Stimulated activated CD8-positive, alpha-beta memory T cell treated with anti-CD3 and anti-CD28 coated beads, Interleukin-4, amount 100 ng/mL, for 1 hour (primary cell): ENCODE results near the gene CDKAL1.
"Not testable (repeated sequence)": the region's sequence is repeated elsewhere in the genome, so short reads cannot be mapped to it uniquely, and the experiment has no call there.

Experiments used
- DNase-seq, 2 donors: peaks; one replicate each; pipeline ENCODE4 v3.0.0-alpha.2; 2020; ENCODE audit warnings: low read depth in 2 of 2, low spot score in 1 of 2

The CDKAL1 gene

GRCh38 chr6:20827798-20828197 lies 293.5 kb downstream of the CDKAL1 start:
- DNase-seq, result no peak

- no peak for DNase-seq
Observed at GRCh38 chr6:20830576-20830975, 296.3 kb downstream of the CDKAL1 start.

GRCh38 chr6:20831251-20831650 lies 297.0 kb downstream of the CDKAL1 start:
- not testable (repeated sequence) for DNase-seq

GRCh38 chr6:20833881-20834515 lies 299.7 kb downstream of the CDKAL1 start:
- no peak for DNase-seq

- DNase-seq, result no peak
Observed at GRCh38 chr6:20835315-20836010, 301.2 kb downstream of the CDKAL1 start.

- DNase-seq, result no peak
Observed at GRCh38 chr6:20837189-20837588, 302.9 kb downstream of the CDKAL1 start.

GRCh38 chr6:20838113-20838512 lies 303.9 kb downstream of the CDKAL1 start:
- DNase-seq, result no peak

GRCh38 chr6:20839630-20840029 lies 305.4 kb downstream of the CDKAL1 start:
- no peak for DNase-seq

GRCh38 chr6:20840675-20841074 lies 306.4 kb downstream of the CDKAL1 start:
- DNase-seq, result no peak

GRCh38 chr6:20841806-20842205 lies 307.5 kb downstream of the CDKAL1 start:
- DNase-seq, result no peak

- no peak for DNase-seq
Observed at GRCh38 chr6:20845592-20845991, 311.3 kb downstream of the CDKAL1 start.

- no peak for DNase-seq
Observed at GRCh38 chr6:20846602-20847028, 312.4 kb downstream of the CDKAL1 start.

- no peak for DNase-seq
Observed at GRCh38 chr6:20847904-20848303, 313.6 kb downstream of the CDKAL1 start.

- no peak for DNase-seq
Observed at GRCh38 chr6:20850686-20851416, 316.6 kb downstream of the CDKAL1 start.

- DNase-seq, result no peak
Observed at GRCh38 chr6:20851795-20852194, 317.5 kb downstream of the CDKAL1 start.

- DNase-seq, result no peak
Observed at GRCh38 chr6:20853828-20854227, 319.6 kb downstream of the CDKAL1 start.

GRCh38 chr6:20856681-20857288 lies 322.5 kb downstream of the CDKAL1 start:
- no peak for DNase-seq

GRCh38 chr6:20861481-20861880 lies 327.2 kb downstream of the CDKAL1 start:
- DNase-seq, result no peak

- no peak for DNase-seq
Observed at GRCh38 chr6:20866036-20866435, 331.8 kb downstream of the CDKAL1 start.

- DNase-seq, result no peak
Observed at GRCh38 chr6:20866935-20867703, 332.9 kb downstream of the CDKAL1 start.
